Loucy (cell line): ENCODE results near the gene CERS2.

ENCODE experiments used
- H2AFZ ChIP-seq: fragments of 200-600 bp; sonication (generic); 2 replicates; pipeline ENCODE4 v1.6.0; 2016; ENCODE audit warnings: antibody characterized with exemption, mild to moderate bottlenecking, low read length, moderate library complexity
- H3F3A ChIP-seq: fragments of 200-600 bp; 2 replicates; pipeline ENCODE4 v1.6.0; 2016; ENCODE audit warnings: antibody characterized with exemption, low read depth, mild to moderate bottlenecking
- H3K27me3 ChIP-seq: fragments of 200-600 bp; sonication (generic); 2 replicates; pipeline ENCODE4 v1.6.1; 2014; ENCODE audit warnings: low read length, mild to moderate bottlenecking; ENCODE audit not compliant: insufficient read depth, poor library complexity, severe bottlenecking
- H3K36me3 ChIP-seq: fragments of 200-600 bp; sonication (generic); 2 replicates; pipeline ENCODE4 v1.6.1; 2016; ENCODE audit warnings: low read length; ENCODE audit not compliant: insufficient read depth
- H3K4me1 ChIP-seq: fragments of 200-600 bp; sonication (generic); 2 replicates; pipeline ENCODE4 v1.5.1; 2014; ENCODE audit warnings: low read length, mild to moderate bottlenecking; ENCODE audit not compliant: insufficient read depth, poor library complexity, severe bottlenecking
- H3K4me2 ChIP-seq: fragments of 200-600 bp; sonication (generic); 2 replicates; pipeline ENCODE4 v1.6.0; 2014; ENCODE audit warnings: antibody characterized with exemption, low read length, low read depth, mild to moderate bottlenecking; ENCODE audit not compliant: poor library complexity, severe bottlenecking
- H3K4me3 ChIP-seq: fragments of 200-600 bp; sonication (generic); 2 replicates; pipeline ENCODE4 v1.5.1; 2014; ENCODE audit warnings: low read length, mild to moderate bottlenecking, mixed read lengths; ENCODE audit not compliant: poor library complexity, severe bottlenecking
- H3K79me2 ChIP-seq: fragments of 200-600 bp; sonication (generic); 2 replicates; pipeline ENCODE4 v1.6.1; 2014; ENCODE audit warnings: low read length; ENCODE audit not compliant: insufficient read depth
- H3K9ac ChIP-seq: fragments of 200-600 bp; sonication (generic); 2 replicates; pipeline ENCODE4 v1.6.0; 2014; ENCODE audit warnings: mild to moderate bottlenecking, low read depth, low read length, moderate library complexity; ENCODE audit not compliant: poor library complexity, severe bottlenecking
- H3K9me2 ChIP-seq: fragments of 200-600 bp; sonication (generic); replicated peaks from 2 replicates; pipeline ENCODE4 v1.6.1; 2016; ENCODE audit warnings: low read depth, low read length, mixed read lengths
- H3K9me3 ChIP-seq: fragments of 200-600 bp; sonication (generic); 2 replicates; pipeline ENCODE4 v1.6.1; 2014; ENCODE audit warnings: mild to moderate bottlenecking, antibody characterized with exemption, low read length, low read depth; ENCODE audit not compliant: insufficient read depth
- H4K20me1 ChIP-seq: fragments of 200-600 bp; sonication (generic); 2 replicates; pipeline ENCODE4 v1.6.0; 2014; ENCODE audit warnings: antibody characterized with exemption, low read length, mild to moderate bottlenecking; ENCODE audit not compliant: insufficient read depth, poor library complexity, severe bottlenecking
- EZH2phosphoT487 ChIP-seq: fragments of 200-600 bp; IDR thresholded peaks from 2 replicates; pipeline ENCODE4 v1.6.1; 2018; ENCODE audit warnings: antibody characterized with exemption, mild to moderate bottlenecking, moderate library complexity, borderline replicate concordance
- TF ChIP-seq, protein P1 (sequence below): fragments of 200-600 bp; sonication (generic); conservative IDR thresholded peaks from 2 replicates; pipeline ENCODE4 v1.5.1; 2014; ENCODE audit warnings: mild to moderate bottlenecking, antibody characterized with exemption, low read length

The CERS2 gene

DNA sequence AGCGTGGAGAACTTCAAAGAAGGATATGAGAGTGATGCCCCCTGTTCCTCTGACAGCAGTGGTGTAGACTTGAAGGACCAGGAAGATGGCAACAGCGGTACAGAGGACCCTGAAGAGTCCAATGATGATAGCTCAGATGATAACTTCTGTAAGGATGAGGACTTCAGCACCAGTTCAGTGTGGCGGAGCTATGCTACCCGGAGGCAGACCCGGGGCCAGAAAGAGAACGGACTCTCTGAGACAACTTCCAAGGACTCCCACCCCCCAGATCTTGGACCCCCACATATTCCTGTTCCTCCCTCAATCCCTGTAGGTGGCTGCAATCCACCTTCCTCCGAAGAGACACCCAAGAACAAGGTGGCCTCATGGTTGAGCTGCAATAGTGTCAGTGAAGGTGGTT lies 14.0 kb downstream of the CERS2 start:
- Histone ChIP-seq H3K36me3 (peaks cover 71% of the 10 kb centered on the region), H3K9me2 (no peaks in the 10 kb centered on the region), H3K4me3 (no peak overlapping the region), H3K9me3 (no peaks in the 10 kb centered on the region), H3K9ac (no peak overlapping the region), H3K79me2 (no peaks in the 10 kb centered on the region), H3K27me3 (no peaks in the 10 kb centered on the region), H2AFZ (no peak overlapping the region), H3K4me2 (no peak overlapping the region), H3K4me1 (no peaks in the 10 kb centered on the region), H4K20me1 (no peaks in the 10 kb centered on the region), H3F3A (no peaks in the 10 kb centered on the region; the same call in 1 of the 2 replicates)
- no peak for TF ChIP-seq EZH2phosphoT487
- TF ChIP-seq, protein P1, sequence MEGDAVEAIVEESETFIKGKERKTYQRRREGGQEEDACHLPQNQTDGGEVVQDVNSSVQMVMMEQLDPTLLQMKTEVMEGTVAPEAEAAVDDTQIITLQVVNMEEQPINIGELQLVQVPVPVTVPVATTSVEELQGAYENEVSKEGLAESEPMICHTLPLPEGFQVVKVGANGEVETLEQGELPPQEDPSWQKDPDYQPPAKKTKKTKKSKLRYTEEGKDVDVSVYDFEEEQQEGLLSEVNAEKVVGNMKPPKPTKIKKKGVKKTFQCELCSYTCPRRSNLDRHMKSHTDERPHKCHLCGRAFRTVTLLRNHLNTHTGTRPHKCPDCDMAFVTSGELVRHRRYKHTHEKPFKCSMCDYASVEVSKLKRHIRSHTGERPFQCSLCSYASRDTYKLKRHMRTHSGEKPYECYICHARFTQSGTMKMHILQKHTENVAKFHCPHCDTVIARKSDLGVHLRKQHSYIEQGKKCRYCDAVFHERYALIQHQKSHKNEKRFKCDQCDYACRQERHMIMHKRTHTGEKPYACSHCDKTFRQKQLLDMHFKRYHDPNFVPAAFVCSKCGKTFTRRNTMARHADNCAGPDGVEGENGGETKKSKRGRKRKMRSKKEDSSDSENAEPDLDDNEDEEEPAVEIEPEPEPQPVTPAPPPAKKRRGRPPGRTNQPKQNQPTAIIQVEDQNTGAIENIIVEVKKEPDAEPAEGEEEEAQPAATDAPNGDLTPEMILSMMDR: no peak

DNA sequence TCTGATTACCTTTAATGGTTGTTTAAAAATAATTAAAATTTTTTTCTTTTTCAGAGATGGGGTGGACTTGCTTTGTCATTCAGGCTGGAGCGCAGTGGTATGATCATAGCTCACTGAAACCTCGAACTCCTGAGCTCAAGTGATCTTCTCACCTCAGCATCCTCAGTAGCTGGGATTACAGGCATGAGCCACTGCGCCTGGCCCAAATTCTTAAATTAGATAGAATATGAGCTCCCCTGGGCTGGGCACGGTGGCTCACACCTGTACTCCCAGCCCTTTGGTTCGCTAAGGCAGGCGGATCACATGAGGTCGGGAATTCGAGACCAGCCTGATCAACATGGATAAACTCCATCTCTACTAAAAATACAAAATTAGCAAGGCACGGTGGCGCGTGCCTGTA lies 17.0 kb downstream of the CERS2 start:
- Histone ChIP-seq H3K36me3 (peaks cover 63% of the 10 kb centered on the region; the same call in 1 of the 2 replicates), H3K4me3 (no peak overlapping the region), H3F3A (no peaks in the 10 kb centered on the region; the same call in 1 of the 2 replicates), H2AFZ (no peak overlapping the region), H3K9me2 (no peaks in the 10 kb centered on the region), H3K79me2 (no peaks in the 10 kb centered on the region), H4K20me1 (no peaks in the 10 kb centered on the region), H3K9me3 (no peaks in the 10 kb centered on the region), H3K9ac (no peak overlapping the region), H3K27me3 (no peaks in the 10 kb centered on the region), H3K4me2 (no peak overlapping the region), H3K4me1 (no peaks in the 10 kb centered on the region)
- TF ChIP-seq, protein P1: no peak
- no peak for TF ChIP-seq EZH2phosphoT487

DNA sequence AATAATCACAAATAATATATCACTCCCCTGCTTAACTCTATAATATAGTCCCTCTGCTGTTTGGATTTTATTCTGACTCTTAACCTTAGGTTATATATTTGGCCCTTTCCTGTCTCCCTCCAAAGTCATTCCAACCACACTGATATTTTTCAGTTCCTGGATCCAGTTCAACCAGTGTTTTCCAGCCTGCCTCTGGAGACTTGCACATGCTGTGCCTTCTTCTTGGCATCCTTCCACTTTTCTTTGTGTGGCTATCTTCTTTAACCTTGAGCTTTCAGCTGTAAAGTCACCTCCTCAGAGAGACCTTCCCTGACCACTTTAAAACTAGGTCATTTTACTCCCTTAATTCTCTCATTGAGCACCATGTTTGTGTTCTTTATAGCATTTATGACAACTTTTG lies 19.4 kb downstream of the CERS2 start:
- Histone ChIP-seq H3K9me2 (no peaks in the 10 kb centered on the region), H3K4me1 (no peaks in the 10 kb centered on the region), H3K4me2 (no peak overlapping the region), H3K9me3 (no peaks in the 10 kb centered on the region), H3K36me3 (peaks cover 66% of the 10 kb centered on the region; the same call in 1 of the 2 replicates), H3F3A (no peaks in the 10 kb centered on the region), H4K20me1 (no peaks in the 10 kb centered on the region), H3K4me3 (no peak overlapping the region), H3K79me2 (no peaks in the 10 kb centered on the region), H2AFZ (no peak overlapping the region), H3K27me3 (no peaks in the 10 kb centered on the region), H3K9ac (no peak overlapping the region)
- TF ChIP-seq, protein P1: no peak
- TF ChIP-seq EZH2phosphoT487: no peak
